VCaP (cell line): ENCODE measurements around the gene HCRTR1.

ENCODE experiments used
- H3K27ac ChIP-seq: fragments of 450-650 bp; 2 replicates; pipeline ENCODE4 v1.5.1; 2017
- CTCF ChIP-seq: fragments of 450-650 bp; conservative IDR thresholded peaks from 2 replicates; pipeline ENCODE4 v1.5.1; 2017; ENCODE audit warnings: mild to moderate bottlenecking, moderate library complexity

HCRTR1 gene

GRCh38 chr1:31667065-31667785, 49.7 kb downstream of the HCRTR1 start:
- H3K27ac ChIP-seq = no peak overlapping the region
- TF ChIP-seq CTCF = no peak

GRCh38 chr1:31668303-31668883, 50.9 kb downstream of the HCRTR1 start:
- H3K27ac ChIP-seq = peak overlapping the region; percentile 85; the same call in 1 of the 2 replicates
- no peak for TF ChIP-seq CTCF

- TF ChIP-seq CTCF = no peak
- H3K27ac ChIP-seq = peak overlapping the region; percentile 85
Observed at GRCh38 chr1:31669433-31669785, 51.9 kb downstream of the HCRTR1 start.

GRCh38 chr1:31669786-31670592, 52.5 kb downstream of the HCRTR1 start:
- H3K27ac ChIP-seq = peak overlapping the region; percentile 85
- peak; percentile 35 for TF ChIP-seq CTCF

- TF ChIP-seq CTCF = no peak
- H3K27ac ChIP-seq = peak overlapping the region; percentile 85
Observed at GRCh38 chr1:31670593-31670964, 53.1 kb downstream of the HCRTR1 start.

GRCh38 chr1:31671147-31671546, 53.7 kb downstream of the HCRTR1 start:
- no peak for TF ChIP-seq CTCF
- H3K27ac ChIP-seq = peak overlapping the region; percentile 85

GRCh38 chr1:31671561-31672201, 54.2 kb downstream of the HCRTR1 start:
- TF ChIP-seq CTCF = no peak
- no peak overlapping the region for H3K27ac ChIP-seq
